H9 (cell line): ENCODE measurements around the gene FHIP2A. TPM values are rescaled to one million over a fixed set of nuclear protein-coding genes. Genes with fewer than 3 reads are reported as not detected.

ENCODE experiments used
- DNase-seq: peaks from one replicate; pipeline ENCODE4 v3.0.0-alpha.2; 2017
- H2AFZ ChIP-seq: one replicate; pipeline ENCODE4 v1.6.1; 2013; ENCODE audit warnings: mild to moderate bottlenecking, low read length, control low read depth, moderate library complexity
- H2AK5ac ChIP-seq: 2 replicates; pipeline ENCODE4 v1.6.1; 2013; ENCODE audit warnings: low read length, control low read depth, mixed read lengths; ENCODE audit not compliant: insufficient read length
- H2BK120ac ChIP-seq: one replicate; pipeline ENCODE4 v1.6.1; 2013; ENCODE audit warnings: low read depth, mild to moderate bottlenecking, low read length, control low read depth, inconsistent platforms; ENCODE audit not compliant: poor library complexity, severe bottlenecking
- H2BK12ac ChIP-seq: 2 replicates; pipeline ENCODE4 v1.6.1; 2013; ENCODE audit warnings: low read length, control low read depth, mixed read lengths, low read depth; ENCODE audit not compliant: insufficient read length
- H2BK15ac ChIP-seq: 2 replicates; pipeline ENCODE4 v1.6.1; 2013; ENCODE audit warnings: low read depth, low read length, control low read depth
- H2BK20ac ChIP-seq: one replicate; pipeline ENCODE4 v1.6.1; 2013; ENCODE audit warnings: low read depth, mild to moderate bottlenecking, low read length, control low read depth, inconsistent platforms; ENCODE audit not compliant: poor library complexity, severe bottlenecking
- H2BK5ac ChIP-seq: 2 replicates; pipeline ENCODE4 v1.6.1; 2013; ENCODE audit warnings: low read length, control low read depth, mixed read lengths; ENCODE audit not compliant: insufficient read length
- H3K14ac ChIP-seq: 2 replicates; pipeline ENCODE4 v1.6.1; 2013; ENCODE audit warnings: low read length, control low read depth; ENCODE audit not compliant: insufficient read depth
- H3K18ac ChIP-seq: 2 replicates; pipeline ENCODE4 v1.6.1; 2013; ENCODE audit warnings: low read depth, mild to moderate bottlenecking, mixed read lengths, low read length, control low read depth; ENCODE audit not compliant: insufficient read length
- H3K23ac ChIP-seq: 2 replicates; pipeline ENCODE4 v1.6.1; 2013; ENCODE audit warnings: low read length, control low read depth, mixed read lengths, low read depth; ENCODE audit not compliant: insufficient read length
- H3K23me2 ChIP-seq: 2 replicates; pipeline ENCODE4 v1.6.1; 2013; ENCODE audit warnings: low read depth, mild to moderate bottlenecking, mixed read lengths, low read length, control low read depth; ENCODE audit not compliant: insufficient read length, poor library complexity, severe bottlenecking
- H3K27ac ChIP-seq: 2 replicates; pipeline ENCODE4 v1.5.1; 2013; ENCODE audit warnings: low read length, control low read depth, mixed read lengths, low read depth; ENCODE audit not compliant: insufficient read length
- H3K27me3 ChIP-seq: 2 replicates; pipeline ENCODE4 v1.6.1; 2013; ENCODE audit warnings: low read length, control low read depth, inconsistent platforms; ENCODE audit not compliant: insufficient read depth
- H3K4ac ChIP-seq: 2 replicates; pipeline ENCODE4 v1.6.1; 2013; ENCODE audit warnings: low read depth, mild to moderate bottlenecking, control low read depth, inconsistent platforms, low read length, moderate library complexity
- H3K4me1 ChIP-seq: 2 replicates; pipeline ENCODE4 v1.6.1; 2013; ENCODE audit warnings: low read length, control low read depth, inconsistent platforms; ENCODE audit not compliant: insufficient read depth
- H3K4me2 ChIP-seq: 2 replicates; pipeline ENCODE4 v1.6.1; 2013; ENCODE audit warnings: low read length, control low read depth, mixed read lengths; ENCODE audit not compliant: insufficient read length, insufficient read depth
- H3K56ac ChIP-seq: 2 replicates; pipeline ENCODE4 v1.6.1; 2013; ENCODE audit warnings: low read depth, mild to moderate bottlenecking, mixed read lengths, low read length, control low read depth; ENCODE audit not compliant: insufficient read length
- H3K79me1 ChIP-seq: 2 replicates; pipeline ENCODE4 v1.6.1; 2013; ENCODE audit warnings: low read depth, mild to moderate bottlenecking, moderate library complexity, low read length, control low read depth, inconsistent platforms; ENCODE audit not compliant: insufficient read depth, poor library complexity, severe bottlenecking
- H3K79me2 ChIP-seq: 2 replicates; pipeline ENCODE4 v1.6.1; 2013; ENCODE audit warnings: low read length, control low read depth, inconsistent platforms; ENCODE audit not compliant: insufficient read depth
- H3K9ac ChIP-seq: 2 replicates; pipeline ENCODE4 v1.6.1; 2013; ENCODE audit warnings: low read length, control low read depth, mixed read lengths; ENCODE audit not compliant: insufficient read length; ENCODE audit errors: extremely low read depth
- H3K9me3 ChIP-seq: one replicate; pipeline ENCODE4 v1.6.1; 2013; ENCODE audit warnings: low read depth, low read length, inconsistent platforms; ENCODE audit not compliant: control insufficient read depth
- H3T11ph ChIP-seq: one replicate; pipeline ENCODE4 v1.6.1; 2013; ENCODE audit warnings: mild to moderate bottlenecking, low read length, control low read depth, inconsistent platforms
- H4K20me1 ChIP-seq: one replicate; pipeline ENCODE4 v1.6.1; 2013; ENCODE audit not compliant: control insufficient read depth, insufficient read length, insufficient read depth
- H4K5ac ChIP-seq: 2 replicates; pipeline ENCODE4 v1.6.1; 2013; ENCODE audit warnings: low read depth, mild to moderate bottlenecking, mixed read lengths, low read length, control low read depth; ENCODE audit not compliant: insufficient read length
- H4K8ac ChIP-seq: replicated peaks from 2 replicates; pipeline ENCODE4 v1.6.1; 2013; ENCODE audit warnings: low read length, control low read depth, mixed read lengths, low read depth; ENCODE audit not compliant: insufficient read length
- H4K91ac ChIP-seq: 2 replicates; pipeline ENCODE4 v1.6.1; 2013; ENCODE audit warnings: low read depth, mild to moderate bottlenecking, moderate library complexity, mixed read lengths, low read length, control low read depth; ENCODE audit not compliant: insufficient read length
- H3K27ac Mint-ChIP-seq, 3 experiments: 2 replicates in 2 of 3; 3 replicates in 1 of 3; pipeline ENCODE4 v1.8.0; 2020 to 2021; ENCODE audit warnings: mixed read lengths in 3 of 3, mild to moderate bottlenecking in 1 of 3, moderate library complexity in 1 of 3
- H3K27me3 Mint-ChIP-seq: 2 replicates; pipeline ENCODE4 v1.8.0; 2021; ENCODE audit warnings: low read depth, mild to moderate bottlenecking, moderate library complexity, mixed read lengths
- H3K36me3 Mint-ChIP-seq, 3 experiments: 2 replicates in 2 of 3; 3 replicates in 1 of 3; pipeline ENCODE4 v1.8.0; 2020 to 2021; ENCODE audit warnings: low read depth in 3 of 3, mixed read lengths in 3 of 3; ENCODE audit not compliant: insufficient read depth in 1 of 3
- H3K4me1 Mint-ChIP-seq, 2 experiments: 2 replicates each; pipeline ENCODE4 v1.8.0; 2020; ENCODE audit warnings: mixed read lengths in 2 of 2
- H3K4me3 Mint-ChIP-seq, 2 experiments: 2 replicates in 1 of 2; 3 replicates in 1 of 2; pipeline ENCODE4 v1.8.0; 2020 to 2021; ENCODE audit warnings: mild to moderate bottlenecking in 2 of 2, mixed read lengths in 2 of 2, moderate library complexity in 1 of 2
- H3K9me3 Mint-ChIP-seq, 2 experiments: 2 replicates in 1 of 2; 3 replicates in 1 of 2; pipeline ENCODE4 v1.8.0; 2020; ENCODE audit warnings: mild to moderate bottlenecking in 2 of 2, mixed read lengths in 2 of 2, moderate library complexity in 1 of 2
- CTCF ChIP-seq: fragments of 200-600 bp; sonication (generic); conservative IDR thresholded peaks from 3 replicates; pipeline ENCODE4 v1.8.0; 2021; ENCODE audit warnings: antibody characterized with exemption, mild to moderate bottlenecking
- WGBS: extraction: QIAGEN DNeasy Blood & Tissue Kit; methylation state at CpG from one replicate; pipeline ENCODE4 v1.1.7; 2013; ENCODE audit warnings: missing lambda C conversion rate, low lambda C conversion rate, mixed read lengths; ENCODE audit not compliant: insufficient read length; ENCODE audit errors: extremely low coverage; 5-methylcytosine and 5-hydroxymethylcytosine counted together
- total RNA-seq: library from RNA; stranded (reverse); gene quantifications from 2 replicates; pipeline ENCODE4 v1.2.1, GENCODE V29; 2021

Gene FHIP2A
- total RNA-seq, 1 experiment from 2014 or later: 14.8 TPM

DNA sequence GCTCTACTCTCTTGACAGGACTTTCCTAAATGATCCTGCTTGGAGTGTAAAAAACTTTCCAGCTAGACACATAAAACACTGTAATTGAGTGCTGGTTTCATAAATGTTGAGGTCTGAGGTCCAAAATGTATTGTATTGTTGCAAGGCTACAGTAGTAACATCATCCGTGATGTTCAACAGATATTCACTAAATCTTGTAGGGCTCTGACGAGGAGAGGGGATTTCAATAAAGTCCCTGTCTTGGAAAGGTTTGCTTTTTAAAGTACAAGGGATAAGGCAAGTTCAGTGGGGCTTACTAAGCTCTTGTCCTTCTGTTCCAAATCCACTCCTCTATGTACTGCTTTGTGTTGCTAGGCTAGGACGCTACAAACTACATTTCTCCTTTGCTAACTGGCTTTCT lies 48.9 kb downstream of the FHIP2A start:
- peaks cover 3% of the 10 kb centered on the region in 2 experiments for H3K4me1 Mint-ChIP-seq
- no peak overlapping the region for H3K27ac ChIP-seq
- no peak overlapping the region for H4K8ac ChIP-seq
- H4K20me1 ChIP-seq: no peaks in the 10 kb centered on the region
- H2AFZ ChIP-seq: no peak overlapping the region
- H3K4me3 Mint-ChIP-seq: no peak overlapping the region
- no peaks in the 10 kb centered on the region for H3K79me2 ChIP-seq
- H3K23me2 ChIP-seq: no peaks in the 10 kb centered on the region
- no peak overlapping the region for H4K91ac ChIP-seq
- DNase-seq: no peak
- H2BK20ac ChIP-seq: no peak overlapping the region
- peaks cover 4 to 7% (median 5%) of the 10 kb centered on the region in 3 experiments; a peak in 5 of 7 replicates for H3K36me3 Mint-ChIP-seq
- no peak overlapping the region for H2BK15ac ChIP-seq
- no peak overlapping the region for H3K4ac ChIP-seq
- no peaks in the 10 kb centered on the region for H3K9me3 ChIP-seq
- H2AK5ac ChIP-seq: no peak overlapping the region
- no peak overlapping the region for H3T11ph ChIP-seq
- no peak overlapping the region for H4K5ac ChIP-seq
- H3K56ac ChIP-seq: no peak overlapping the region
- no peak overlapping the region for H3K23ac ChIP-seq
- no peaks in the 10 kb centered on the region for H3K79me1 ChIP-seq
- no peaks in the 10 kb centered on the region for H3K9me3 Mint-ChIP-seq
- H3K27me3 Mint-ChIP-seq: peaks cover 4% of the 10 kb centered on the region; the same call in 1 of the 2 replicates
- H2BK12ac ChIP-seq: no peak overlapping the region
- no peaks in the 10 kb centered on the region for H3K27me3 ChIP-seq
- no CpG with 5 or more reads among the region's 3 CpGs for WGBS
- H3K18ac ChIP-seq: no peak overlapping the region
- no peak overlapping the region for H3K4me2 ChIP-seq
- H3K4me1 ChIP-seq: no peaks in the 10 kb centered on the region
- no peak for TF ChIP-seq CTCF
- H2BK120ac ChIP-seq: no peak overlapping the region
- no peak overlapping the region for H3K27ac Mint-ChIP-seq
- H3K9ac ChIP-seq: no peak overlapping the region
- no peak overlapping the region; the same call in 1 of the 2 replicates for H3K14ac ChIP-seq
- H2BK5ac ChIP-seq: no peak overlapping the region
